ENCODE results near the gene FRMD4A. TPM values are rescaled to one million over a fixed set of nuclear protein-coding genes. Genes with fewer than 3 reads are reported as not detected.

FRMD4A gene
- total RNA-seq, 2 experiments from 2014 or later = 0.30 to 0.35 TPM

GRCh38 chr10:13668126-13668525, 662.6 kb downstream of the FRMD4A start:
- DNase-seq = no peak
- H3K27ac Mint-ChIP-seq = no peak overlapping the region
- H3K4me1 Mint-ChIP-seq = no peaks in the 10 kb centered on the region
- H3K4me3 Mint-ChIP-seq = no peak overlapping the region
- POLR2A ChIA-PET = no interaction called here
- H3K36me3 Mint-ChIP-seq (ENCODE audit: low read depth) = no peaks in the 10 kb centered on the region
- CTCF ChIA-PET = interaction anchor here (0.8 kb wide), 1 partner anchor 8 kb away, joined by 4 read pairs; no protein-coding TSS in a partner anchor
- no peaks in the 10 kb centered on the region for H3K27me3 Mint-ChIP-seq
- no peaks in the 10 kb centered on the region for H3K9me3 Mint-ChIP-seq

- Mint-ChIP-seq H3K36me3 (ENCODE audit: low read depth) (no peaks in the 10 kb centered on the region), H3K4me1 (no peaks in the 10 kb centered on the region), H3K4me3 (no peak overlapping the region), H3K9me3 (no peaks in the 10 kb centered on the region), H3K27ac (no peak overlapping the region), H3K27me3 (no peaks in the 10 kb centered on the region)
- ChIA-PET CTCF (no interaction called here), POLR2A (no interaction called here)
- no peak for DNase-seq
Observed at GRCh38 chr10:13665516-13666262, 665.0 kb downstream of the FRMD4A start.

- H3K27ac Mint-ChIP-seq = no peak overlapping the region
- ChIA-PET POLR2A (no interaction called here), CTCF (interaction anchor here (1.0 kb wide), 1 partner anchor 115 kb away, joined by 6 read pairs; no protein-coding TSS in a partner anchor)
- DNase-seq = no peak
- no peaks in the 10 kb centered on the region for H3K9me3 Mint-ChIP-seq
- H3K4me3 Mint-ChIP-seq = no peak overlapping the region
- H3K4me1 Mint-ChIP-seq = peaks cover 10% of the 10 kb centered on the region
- no peaks in the 10 kb centered on the region for H3K36me3 Mint-ChIP-seq (ENCODE audit: low read depth)
- H3K27me3 Mint-ChIP-seq = no peaks in the 10 kb centered on the region
Observed at GRCh38 chr10:13661256-13661655, 669.5 kb downstream of the FRMD4A start.

GRCh38 chr10:13660551-13660920, 670.2 kb downstream of the FRMD4A start:
- CTCF ChIA-PET = interaction anchor here (1.0 to 1.4 kb wide), 2 partner anchors 17 to 116 kb away, joined by 5 to 6 read pairs; no protein-coding TSS in a partner anchor
- no peak for DNase-seq
- Mint-ChIP-seq H3K36me3 (ENCODE audit: low read depth) (no peaks in the 10 kb centered on the region), H3K4me3 (no peak overlapping the region), H3K27ac (no peak overlapping the region), H3K27me3 (no peaks in the 10 kb centered on the region), H3K9me3 (no peaks in the 10 kb centered on the region), H3K4me1 (peaks cover 10% of the 10 kb centered on the region)
- POLR2A ChIA-PET = no interaction called here

GRCh38 chr10:13659887-13660550, 670.7 kb downstream of the FRMD4A start:
- Mint-ChIP-seq H3K27me3 (no peaks in the 10 kb centered on the region), H3K9me3 (no peaks in the 10 kb centered on the region), H3K4me3 (no peak overlapping the region), H3K4me1 (peaks cover 10% of the 10 kb centered on the region), H3K27ac (no peak overlapping the region), H3K36me3 (ENCODE audit: low read depth) (no peaks in the 10 kb centered on the region)
- DNase-seq = peak; percentile 65
- ChIA-PET POLR2A (no interaction called here), CTCF (interaction anchor here (0.7 to 1.8 kb wide), 11 partner anchors 9 to 118 kb away, joined by 3 to 5 read pairs (median 4); partner anchors contain the start of gene PRPF18)

GRCh38 chr10:13658871-13659685, 671.6 kb downstream of the FRMD4A start:
- H3K4me1 Mint-ChIP-seq = peaks cover 10% of the 10 kb centered on the region
- H3K27ac Mint-ChIP-seq = no peak overlapping the region
- no peaks in the 10 kb centered on the region for H3K9me3 Mint-ChIP-seq
- no peak overlapping the region for H3K4me3 Mint-ChIP-seq
- ChIA-PET CTCF (interaction anchor here (0.7 to 1.8 kb wide), 12 partner anchors 10 to 119 kb away, joined by 3 to 5 read pairs (median 4); partner anchors contain the start of gene PRPF18), POLR2A (no interaction called here)
- no peak for DNase-seq
- H3K36me3 Mint-ChIP-seq (ENCODE audit: low read depth) = no peaks in the 10 kb centered on the region
- H3K27me3 Mint-ChIP-seq = no peaks in the 10 kb centered on the region

GRCh38 chr10:13658264-13658663, 672.5 kb downstream of the FRMD4A start:
- POLR2A ChIA-PET = no interaction called here
- H3K4me1 Mint-ChIP-seq = peaks cover 10% of the 10 kb centered on the region
- DNase-seq = no peak
- no peaks in the 10 kb centered on the region for H3K27me3 Mint-ChIP-seq
- H3K27ac Mint-ChIP-seq = no peak overlapping the region
- no peak overlapping the region for H3K4me3 Mint-ChIP-seq
- CTCF ChIA-PET = no interaction called here
- H3K9me3 Mint-ChIP-seq = no peaks in the 10 kb centered on the region
- H3K36me3 Mint-ChIP-seq (ENCODE audit: low read depth) = no peaks in the 10 kb centered on the region

GRCh38 chr10:13657101-13657680, 673.5 kb downstream of the FRMD4A start:
- no peaks in the 10 kb centered on the region for H3K36me3 Mint-ChIP-seq (ENCODE audit: low read depth)
- POLR2A ChIA-PET = no interaction called here

GRCh38 chr10:13656337-13657100, 674.2 kb downstream of the FRMD4A start:
- Mint-ChIP-seq H3K9me3 (no peaks in the 10 kb centered on the region), H3K4me1 (peaks cover 10% of the 10 kb centered on the region), H3K36me3 (ENCODE audit: low read depth) (no peaks in the 10 kb centered on the region), H3K27ac (no peak overlapping the region), H3K4me3 (no peak overlapping the region), H3K27me3 (no peaks in the 10 kb centered on the region)
- ChIA-PET CTCF (no interaction called here), POLR2A (no interaction called here)
- no peak for DNase-seq

More at GRCh38 chr10:13657101-13657680, 673.5 kb downstream of the FRMD4A start:
- CTCF ChIA-PET = interaction anchor here (0.6 kb wide), 1 partner anchor 237 kb away, joined by 4 read pairs; no protein-coding TSS in a partner anchor
- Mint-ChIP-seq H3K4me1 (peaks cover 10% of the 10 kb centered on the region), H3K4me3 (no peak overlapping the region), H3K9me3 (no peaks in the 10 kb centered on the region), H3K27ac (no peak overlapping the region), H3K27me3 (no peaks in the 10 kb centered on the region)
- no peak for DNase-seq

GRCh38 chr10:13654846-13655245, 675.9 kb downstream of the FRMD4A start:
- no peak overlapping the region for H3K4me3 Mint-ChIP-seq
- no peaks in the 10 kb centered on the region for H3K9me3 Mint-ChIP-seq
- H3K27me3 Mint-ChIP-seq = no peaks in the 10 kb centered on the region
- H3K4me1 Mint-ChIP-seq = peaks cover 5% of the 10 kb centered on the region
- H3K36me3 Mint-ChIP-seq (ENCODE audit: low read depth) = no peaks in the 10 kb centered on the region
- DNase-seq = no peak
- ChIA-PET POLR2A (interaction anchor here (1.3 kb wide), 1 partner anchor 68 kb away, joined by 4 read pairs; the partner anchor contains the start of gene PRPF18), CTCF (no interaction called here)
- no peak overlapping the region for H3K27ac Mint-ChIP-seq

- POLR2A ChIA-PET = interaction anchor here (1.3 kb wide), 1 partner anchor 67 kb away, joined by 4 read pairs; the partner anchor contains the start of gene PRPF18
- Mint-ChIP-seq H3K27ac (no peak overlapping the region), H3K36me3 (ENCODE audit: low read depth) (no peaks in the 10 kb centered on the region), H3K4me3 (no peak overlapping the region), H3K9me3 (no peaks in the 10 kb centered on the region), H3K4me1 (peaks cover 2% of the 10 kb centered on the region), H3K27me3 (no peaks in the 10 kb centered on the region)
- DNase-seq = no peak
- CTCF ChIA-PET = no interaction called here
Observed at GRCh38 chr10:13654118-13654830, 676.5 kb downstream of the FRMD4A start.

GRCh38 chr10:13652860-13653259, 677.9 kb downstream of the FRMD4A start:
- no peak for DNase-seq
- no peaks in the 10 kb centered on the region for H3K27me3 Mint-ChIP-seq
- ChIA-PET CTCF (no interaction called here), POLR2A (interaction anchor here (1.3 kb wide), 1 partner anchor 10 kb away, joined by 3 read pairs; no protein-coding TSS in a partner anchor)
- H3K9me3 Mint-ChIP-seq = no peaks in the 10 kb centered on the region
- no peak overlapping the region for H3K4me3 Mint-ChIP-seq
- H3K27ac Mint-ChIP-seq = no peak overlapping the region
- H3K4me1 Mint-ChIP-seq = peaks cover 7% of the 10 kb centered on the region
- peaks cover 6% of the 10 kb centered on the region for H3K36me3 Mint-ChIP-seq (ENCODE audit: low read depth)

Measured in activated CD4-positive, alpha-beta memory T cell treated with anti-CD3 and anti-CD28 coated beads, Interleukin-2, amount 10 ng/mL, durations not matched to agents 7 days and 5 days (primary cell).